Measurements from ENCODE around the gene EIF1B. TPM values are rescaled to one million over a fixed set of nuclear protein-coding genes. Genes with fewer than 3 reads are reported as not detected.

The EIF1B gene
- total RNA-seq, 1 experiment from 2014 or later, result 10.0 TPM

GRCh38 chr3:40332684-40333083, 23.2 kb downstream of the EIF1B start:
- BruUV-seq (replicated peaks), result no TSS peak
- Histone ChIP-seq H3K79me2 (ENCODE audit: low read length) (no peaks in the 10 kb centered on the region), H3K27ac (ENCODE audit: low read length) (no peak overlapping the region), H3F3A (ENCODE audit: low read length, unreplicated experiment) (no peaks in the 10 kb centered on the region), H3K9me2 (replicated peaks; ENCODE audit: low read length) (no peaks in the 10 kb centered on the region), H3K4me2 (ENCODE audit: low read length) (no peak overlapping the region), H3K36me3 (ENCODE audit: low read depth, low read length) (no peaks in the 10 kb centered on the region), H2AFZ (ENCODE audit: low read length) (no peak overlapping the region), H3K9me3 (ENCODE audit: low read length) (no peaks in the 10 kb centered on the region), H3K9ac (ENCODE audit: low read length) (no peak overlapping the region), H3K27me3 (ENCODE audit: low read length) (no peaks in the 10 kb centered on the region), H4K20me1 (ENCODE audit: low read length) (no peaks in the 10 kb centered on the region), H3K4me1 (ENCODE audit: insufficient read depth, low read length) (no peaks in the 10 kb centered on the region), H3K4me3 (ENCODE audit: low read length) (no peak overlapping the region)
- TF ChIP-seq EZH2 (IDR thresholded peaks at IDR 0.05; ENCODE audit: low read length, unreplicated experiment), result no peak
- no peak for TF ChIP-seq EZH2phosphoT487 (IDR thresholded peaks at IDR 0.05; ENCODE audit: borderline replicate concordance, low read length)
- no peak for TF ChIP-seq CTCF (conservative IDR thresholded peaks at IDR 0.05; ENCODE audit: low read depth, low read length)
- no peak for ATAC-seq
- DNase-seq, result no peak
- intact Hi-C loops (cut with micrococcal nuclease), result no loop called here
- ChIA-PET POLR2A (ENCODE audit: unreplicated experiment) (no interaction called here), CTCF (no interaction called here)

GRCh38 chr3:40333416-40333815, 23.9 kb downstream of the EIF1B start:
- TF ChIP-seq EZH2phosphoT487 (IDR thresholded peaks at IDR 0.05; ENCODE audit: borderline replicate concordance, low read length), result no peak
- TF ChIP-seq EZH2 (IDR thresholded peaks at IDR 0.05; ENCODE audit: low read length, unreplicated experiment), result no peak
- no peak for TF ChIP-seq CTCF (conservative IDR thresholded peaks at IDR 0.05; ENCODE audit: low read depth, low read length)
- no TSS peak for BruUV-seq (replicated peaks)
- H2AFZ ChIP-seq (ENCODE audit: low read length), result no peak overlapping the region
- H3K27ac ChIP-seq (ENCODE audit: low read length), result no peak overlapping the region
- no peak overlapping the region for H3K4me2 ChIP-seq (ENCODE audit: low read length)
- intact Hi-C loops (cut with micrococcal nuclease), result no loop called here
- H3K4me1 ChIP-seq (ENCODE audit: insufficient read depth, low read length), result no peaks in the 10 kb centered on the region
- H4K20me1 ChIP-seq (ENCODE audit: low read length), result no peaks in the 10 kb centered on the region
- H3F3A ChIP-seq (ENCODE audit: low read length, unreplicated experiment), result no peaks in the 10 kb centered on the region
- H3K27me3 ChIP-seq (ENCODE audit: low read length), result no peaks in the 10 kb centered on the region
- ChIA-PET POLR2A (ENCODE audit: unreplicated experiment) (no interaction called here), CTCF (no interaction called here)
- DNase-seq (no peak), ATAC-seq (no peak)
- no peak overlapping the region for H3K9ac ChIP-seq (ENCODE audit: low read length)
- no peak overlapping the region for H3K4me3 ChIP-seq (ENCODE audit: low read length)
- H3K79me2 ChIP-seq (ENCODE audit: low read length), result no peaks in the 10 kb centered on the region
- no peaks in the 10 kb centered on the region for H3K9me2 ChIP-seq (replicated peaks; ENCODE audit: low read length)
- H3K36me3 ChIP-seq (ENCODE audit: low read depth, low read length), result no peaks in the 10 kb centered on the region
- H3K9me3 ChIP-seq (ENCODE audit: low read length), result no peaks in the 10 kb centered on the region

GRCh38 chr3:40333852-40334251, 24.3 kb downstream of the EIF1B start:
- Histone ChIP-seq H4K20me1 (ENCODE audit: low read length) (no peaks in the 10 kb centered on the region), H3K4me3 (ENCODE audit: low read length) (no peak overlapping the region), H3K36me3 (ENCODE audit: low read depth, low read length) (no peaks in the 10 kb centered on the region), H3K9me2 (replicated peaks; ENCODE audit: low read length) (no peaks in the 10 kb centered on the region), H3K79me2 (ENCODE audit: low read length) (no peaks in the 10 kb centered on the region), H3K27me3 (ENCODE audit: low read length) (no peaks in the 10 kb centered on the region), H3K9ac (ENCODE audit: low read length) (no peak overlapping the region), H3K4me2 (ENCODE audit: low read length) (no peak overlapping the region), H2AFZ (ENCODE audit: low read length) (no peak overlapping the region), H3K27ac (ENCODE audit: low read length) (no peak overlapping the region), H3K9me3 (ENCODE audit: low read length) (no peaks in the 10 kb centered on the region), H3F3A (ENCODE audit: low read length, unreplicated experiment) (no peaks in the 10 kb centered on the region), H3K4me1 (ENCODE audit: insufficient read depth, low read length) (no peaks in the 10 kb centered on the region)
- ATAC-seq, result no peak
- DNase-seq, result no peak
- no TSS peak for BruUV-seq (replicated peaks)
- ChIA-PET POLR2A (ENCODE audit: unreplicated experiment) (no interaction called here), CTCF (no interaction called here)
- no peak for TF ChIP-seq EZH2phosphoT487 (IDR thresholded peaks at IDR 0.05; ENCODE audit: borderline replicate concordance, low read length)
- TF ChIP-seq CTCF (conservative IDR thresholded peaks at IDR 0.05; ENCODE audit: low read depth, low read length), result no peak
- TF ChIP-seq EZH2 (IDR thresholded peaks at IDR 0.05; ENCODE audit: low read length, unreplicated experiment), result no peak
- intact Hi-C loops (cut with micrococcal nuclease), result no loop called here

All from PC-3 (cell line).